ENCODE results near the gene HMGXB3. TPM values are rescaled to one million over a fixed set of nuclear protein-coding genes. Genes with fewer than 3 reads are reported as not detected.

The HMGXB3 gene
- polyA plus RNA-seq, 1 donor from 2014 or later = 66.6 TPM

DNA sequence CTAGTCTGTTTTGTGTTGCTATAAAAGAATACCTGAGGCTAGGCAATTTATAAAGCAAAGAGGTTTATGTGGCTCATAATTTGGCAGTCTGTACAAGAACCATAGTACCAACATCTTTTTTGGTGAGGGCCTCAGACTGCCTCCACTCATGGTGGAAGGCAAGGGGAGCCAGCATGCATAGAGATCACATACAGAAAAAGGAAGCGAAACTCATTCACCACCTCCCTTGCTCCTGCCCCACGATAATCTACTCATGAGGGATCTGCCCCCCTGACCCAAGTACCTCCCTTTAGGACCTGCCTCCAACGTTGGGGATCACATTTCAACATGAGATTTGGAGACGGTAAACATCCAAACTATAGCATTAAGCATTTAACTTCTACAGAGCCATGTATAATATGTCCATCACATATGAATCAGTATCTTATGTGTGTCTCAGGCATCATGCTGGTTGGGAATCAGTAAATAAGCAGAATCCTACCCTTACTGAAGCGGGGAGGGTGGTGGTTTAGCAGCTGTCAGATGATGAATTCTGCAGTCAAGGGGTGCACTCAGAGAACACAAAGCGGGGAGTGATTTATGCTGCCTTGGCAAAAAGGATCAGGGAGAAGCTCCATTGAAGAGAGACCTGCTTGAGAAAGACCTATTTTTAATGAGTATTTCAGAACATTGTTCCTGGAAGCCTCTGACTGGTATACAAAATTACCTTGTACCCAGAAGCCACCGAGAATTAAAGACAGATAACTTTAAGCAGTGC lies 34.8 kb downstream of the HMGXB3 start:
- no peak overlapping the region for H3K27ac ChIP-seq (ENCODE audit: low read length)
- H2AFZ ChIP-seq (ENCODE audit: low read depth, low read length) = no peak overlapping the region
- peaks cover 19% of the 10 kb centered on the region for H3K36me3 ChIP-seq (ENCODE audit: insufficient read depth, low read length)
- H3K27me3 ChIP-seq (ENCODE audit: insufficient read depth, low read depth, low read length) = no peaks in the 10 kb centered on the region
- no peaks in the 10 kb centered on the region for H3F3A ChIP-seq (ENCODE audit: insufficient read depth, low read length, poor library complexity, severe bottlenecking)
- H3K4me3 ChIP-seq (ENCODE audit: low read length) = no peak overlapping the region
- TF ChIP-seq POLR2AphosphoS5 (IDR thresholded peaks at IDR 0.05) (no peak), RAD21 (conservative IDR thresholded peaks at IDR 0.05) (no peak), MXI1 (conservative IDR thresholded peaks at IDR 0.05; ENCODE audit: poor library complexity, severe bottlenecking) (no peak), EZH2 (IDR thresholded peaks at IDR 0.05; ENCODE audit: borderline replicate concordance, insufficient read depth, low read length, poor library complexity, severe bottlenecking) (no peak), SMC3 (conservative IDR thresholded peaks at IDR 0.05; ENCODE audit: poor library complexity) (no peak), EP300 (conservative IDR thresholded peaks at IDR 0.05; ENCODE audit: poor library complexity, severe bottlenecking) (no peak), TAF1 (IDR thresholded peaks at IDR 0.05; ENCODE audit: low read depth) (no peak)
- TF ChIP-seq, protein P1, sequence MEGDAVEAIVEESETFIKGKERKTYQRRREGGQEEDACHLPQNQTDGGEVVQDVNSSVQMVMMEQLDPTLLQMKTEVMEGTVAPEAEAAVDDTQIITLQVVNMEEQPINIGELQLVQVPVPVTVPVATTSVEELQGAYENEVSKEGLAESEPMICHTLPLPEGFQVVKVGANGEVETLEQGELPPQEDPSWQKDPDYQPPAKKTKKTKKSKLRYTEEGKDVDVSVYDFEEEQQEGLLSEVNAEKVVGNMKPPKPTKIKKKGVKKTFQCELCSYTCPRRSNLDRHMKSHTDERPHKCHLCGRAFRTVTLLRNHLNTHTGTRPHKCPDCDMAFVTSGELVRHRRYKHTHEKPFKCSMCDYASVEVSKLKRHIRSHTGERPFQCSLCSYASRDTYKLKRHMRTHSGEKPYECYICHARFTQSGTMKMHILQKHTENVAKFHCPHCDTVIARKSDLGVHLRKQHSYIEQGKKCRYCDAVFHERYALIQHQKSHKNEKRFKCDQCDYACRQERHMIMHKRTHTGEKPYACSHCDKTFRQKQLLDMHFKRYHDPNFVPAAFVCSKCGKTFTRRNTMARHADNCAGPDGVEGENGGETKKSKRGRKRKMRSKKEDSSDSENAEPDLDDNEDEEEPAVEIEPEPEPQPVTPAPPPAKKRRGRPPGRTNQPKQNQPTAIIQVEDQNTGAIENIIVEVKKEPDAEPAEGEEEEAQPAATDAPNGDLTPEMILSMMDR (IDR thresholded peaks at IDR 0.05; ENCODE audit: poor library complexity, severe bottlenecking) = no peak
- TF ChIP-seq, protein P2, sequence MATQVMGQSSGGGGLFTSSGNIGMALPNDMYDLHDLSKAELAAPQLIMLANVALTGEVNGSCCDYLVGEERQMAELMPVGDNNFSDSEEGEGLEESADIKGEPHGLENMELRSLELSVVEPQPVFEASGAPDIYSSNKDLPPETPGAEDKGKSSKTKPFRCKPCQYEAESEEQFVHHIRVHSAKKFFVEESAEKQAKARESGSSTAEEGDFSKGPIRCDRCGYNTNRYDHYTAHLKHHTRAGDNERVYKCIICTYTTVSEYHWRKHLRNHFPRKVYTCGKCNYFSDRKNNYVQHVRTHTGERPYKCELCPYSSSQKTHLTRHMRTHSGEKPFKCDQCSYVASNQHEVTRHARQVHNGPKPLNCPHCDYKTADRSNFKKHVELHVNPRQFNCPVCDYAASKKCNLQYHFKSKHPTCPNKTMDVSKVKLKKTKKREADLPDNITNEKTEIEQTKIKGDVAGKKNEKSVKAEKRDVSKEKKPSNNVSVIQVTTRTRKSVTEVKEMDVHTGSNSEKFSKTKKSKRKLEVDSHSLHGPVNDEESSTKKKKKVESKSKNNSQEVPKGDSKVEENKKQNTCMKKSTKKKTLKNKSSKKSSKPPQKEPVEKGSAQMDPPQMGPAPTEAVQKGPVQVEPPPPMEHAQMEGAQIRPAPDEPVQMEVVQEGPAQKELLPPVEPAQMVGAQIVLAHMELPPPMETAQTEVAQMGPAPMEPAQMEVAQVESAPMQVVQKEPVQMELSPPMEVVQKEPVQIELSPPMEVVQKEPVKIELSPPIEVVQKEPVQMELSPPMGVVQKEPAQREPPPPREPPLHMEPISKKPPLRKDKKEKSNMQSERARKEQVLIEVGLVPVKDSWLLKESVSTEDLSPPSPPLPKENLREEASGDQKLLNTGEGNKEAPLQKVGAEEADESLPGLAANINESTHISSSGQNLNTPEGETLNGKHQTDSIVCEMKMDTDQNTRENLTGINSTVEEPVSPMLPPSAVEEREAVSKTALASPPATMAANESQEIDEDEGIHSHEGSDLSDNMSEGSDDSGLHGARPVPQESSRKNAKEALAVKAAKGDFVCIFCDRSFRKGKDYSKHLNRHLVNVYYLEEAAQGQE (IDR thresholded peaks at IDR 0.05; ENCODE audit: borderline replicate concordance) = no peak
- no peaks in the 10 kb centered on the region for H4K20me1 ChIP-seq (ENCODE audit: insufficient read depth)
- H3K79me2 ChIP-seq (replicated peaks; ENCODE audit: insufficient read depth, low read length) = no peaks in the 10 kb centered on the region
- H3K9me3 ChIP-seq (ENCODE audit: low read length) = no peaks in the 10 kb centered on the region
- no peak overlapping the region for H3K9ac ChIP-seq (ENCODE audit: low read length)
- no peak overlapping the region for H3K4me2 ChIP-seq (ENCODE audit: low read length)
- no peaks in the 10 kb centered on the region for H3K9me2 ChIP-seq (ENCODE audit: insufficient read depth, low read length)

DNA sequence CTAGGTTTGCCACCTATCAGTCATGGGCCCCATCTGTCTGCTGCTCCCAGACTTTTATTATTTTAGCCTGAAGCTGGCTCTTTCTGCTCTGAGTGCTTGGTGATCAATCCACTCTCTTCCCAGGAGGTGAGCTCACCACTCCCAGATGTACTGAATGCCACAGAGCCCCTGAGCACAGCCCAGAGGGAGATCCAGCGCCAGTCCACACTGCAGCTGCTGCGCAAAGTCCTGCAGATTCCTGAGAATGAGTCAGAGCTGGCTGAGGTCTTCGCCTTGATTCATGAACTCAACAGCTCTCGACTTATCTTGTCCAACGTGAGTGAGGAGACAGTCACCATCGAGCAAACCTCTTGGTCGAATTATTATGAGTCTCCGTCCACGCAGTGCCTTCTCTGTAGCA lies 36.0 kb downstream of the HMGXB3 start:
- H3F3A ChIP-seq (ENCODE audit: insufficient read depth, low read length, poor library complexity, severe bottlenecking) = no peaks in the 10 kb centered on the region

More for the DNA sequence above, 36.0 kb downstream of the HMGXB3 start:
- H4K20me1 ChIP-seq (ENCODE audit: insufficient read depth) = no peaks in the 10 kb centered on the region
- no peaks in the 10 kb centered on the region for H3K9me3 ChIP-seq (ENCODE audit: low read length)
- H3K9ac ChIP-seq (ENCODE audit: low read length) = no peak overlapping the region
- no peaks in the 10 kb centered on the region for H3K79me2 ChIP-seq (replicated peaks; ENCODE audit: insufficient read depth, low read length)
- H2AFZ ChIP-seq (ENCODE audit: low read depth, low read length) = no peak overlapping the region
- no peaks in the 10 kb centered on the region for H3K27me3 ChIP-seq (ENCODE audit: insufficient read depth, low read depth, low read length)
- no peak overlapping the region for H3K27ac ChIP-seq (ENCODE audit: low read length)
- TF ChIP-seq POLR2AphosphoS5 (IDR thresholded peaks at IDR 0.05) (no peak), EZH2 (IDR thresholded peaks at IDR 0.05; ENCODE audit: borderline replicate concordance, insufficient read depth, low read length, poor library complexity, severe bottlenecking) (no peak), EP300 (conservative IDR thresholded peaks at IDR 0.05; ENCODE audit: poor library complexity, severe bottlenecking) (no peak), MXI1 (conservative IDR thresholded peaks at IDR 0.05; ENCODE audit: poor library complexity, severe bottlenecking) (no peak), TAF1 (IDR thresholded peaks at IDR 0.05; ENCODE audit: low read depth) (no peak), SMC3 (conservative IDR thresholded peaks at IDR 0.05; ENCODE audit: poor library complexity) (no peak), RAD21 (conservative IDR thresholded peaks at IDR 0.05) (no peak)
- TF ChIP-seq, protein P2 (IDR thresholded peaks at IDR 0.05; ENCODE audit: borderline replicate concordance) = no peak
- TF ChIP-seq, protein P1 (IDR thresholded peaks at IDR 0.05; ENCODE audit: poor library complexity, severe bottlenecking) = no peak
- no peak overlapping the region for H3K4me2 ChIP-seq (ENCODE audit: low read length)
- H3K4me3 ChIP-seq (ENCODE audit: low read length) = no peak overlapping the region
- H3K36me3 ChIP-seq (ENCODE audit: insufficient read depth, low read length) = peaks cover 22% of the 10 kb centered on the region
- H3K9me2 ChIP-seq (ENCODE audit: insufficient read depth, low read length) = no peaks in the 10 kb centered on the region
